Measurements from ENCODE around the gene AMH. TPM values are rescaled to one million over a fixed set of nuclear protein-coding genes. Genes with fewer than 3 reads are reported as not detected.

The AMH gene
- polyA plus RNA-seq, 12 donors: 0.28 to 7.8 (median 4.2) TPM; not detected in 1

DNA sequence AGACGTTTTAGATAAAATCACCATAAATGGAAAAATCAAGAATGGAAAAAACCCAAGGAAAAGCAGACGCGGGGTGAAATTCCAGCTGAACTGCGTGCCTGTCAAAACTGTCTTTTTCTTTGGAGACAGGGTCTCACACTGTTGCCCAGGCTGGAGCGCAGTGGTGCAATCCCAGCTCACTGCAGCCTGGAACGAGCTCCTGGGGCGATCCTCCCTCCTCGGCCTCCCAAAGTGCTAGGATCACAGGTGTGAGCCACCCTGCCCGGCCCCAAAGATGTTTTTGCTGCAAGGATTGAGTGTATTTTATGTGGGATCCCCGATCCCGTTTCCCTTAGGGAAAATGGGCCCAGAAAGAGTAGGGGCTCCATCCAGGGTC is 33.7 kb downstream of the AMH start:
- DNase-seq: no peak

GRCh38 chr19:2283835-2284507 is 34.8 kb downstream of the AMH start:
- DNase-seq: no peak

- DNase-seq: no peak
Measured at GRCh38 chr19:2286402-2287140, 37.4 kb downstream of the AMH start.

- DNase-seq: no peak
Measured at GRCh38 chr19:2287585-2288337, 38.6 kb downstream of the AMH start.

- no peak for DNase-seq
Measured at GRCh38 chr19:2288338-2288817, 39.3 kb downstream of the AMH start.

- DNase-seq: no peak
Measured at GRCh38 chr19:2288818-2289713, 39.9 kb downstream of the AMH start.

DNA sequence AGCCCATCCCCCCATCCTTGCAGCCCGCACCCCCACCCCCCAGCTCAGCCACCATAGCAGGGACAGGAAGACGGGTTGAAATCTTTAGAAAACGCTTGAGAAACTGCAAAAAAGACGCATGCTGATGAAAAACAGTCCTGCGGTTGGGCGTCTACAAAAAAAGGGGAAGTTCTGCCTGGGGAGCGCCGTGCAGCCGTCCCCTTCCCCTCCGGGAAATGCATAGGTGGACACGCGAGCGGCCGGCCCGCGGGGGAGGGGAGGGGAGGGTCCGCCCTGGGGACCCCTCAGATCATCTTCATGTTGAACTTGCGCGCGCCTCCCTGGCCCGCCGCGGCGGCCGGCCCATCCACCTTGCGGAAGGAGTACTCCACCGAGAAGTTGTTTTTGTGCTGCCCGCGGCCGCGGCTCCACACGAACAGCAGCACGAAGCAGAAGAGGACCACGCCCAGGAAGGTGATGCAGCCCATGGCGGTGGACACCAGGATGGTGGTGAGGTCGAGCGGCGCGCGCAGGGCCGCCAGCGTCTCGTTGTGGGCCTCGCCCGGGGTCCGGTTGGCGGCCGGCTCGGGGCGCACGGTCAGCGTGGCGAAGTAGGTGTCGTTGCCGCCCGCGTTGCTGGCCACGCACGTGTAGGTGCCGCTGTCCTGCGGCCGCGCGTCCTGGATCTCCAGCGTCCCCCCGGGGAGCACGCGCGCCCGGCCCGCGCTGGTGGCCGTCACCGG is 40.8 kb downstream of the AMH start:
- no peak for DNase-seq

GRCh38 chr19:2290441-2291184 is 41.5 kb downstream of the AMH start:
- DNase-seq: no peak

- DNase-seq: no peak
Measured at GRCh38 chr19:2291185-2291751, 42.1 kb downstream of the AMH start.

DNA sequence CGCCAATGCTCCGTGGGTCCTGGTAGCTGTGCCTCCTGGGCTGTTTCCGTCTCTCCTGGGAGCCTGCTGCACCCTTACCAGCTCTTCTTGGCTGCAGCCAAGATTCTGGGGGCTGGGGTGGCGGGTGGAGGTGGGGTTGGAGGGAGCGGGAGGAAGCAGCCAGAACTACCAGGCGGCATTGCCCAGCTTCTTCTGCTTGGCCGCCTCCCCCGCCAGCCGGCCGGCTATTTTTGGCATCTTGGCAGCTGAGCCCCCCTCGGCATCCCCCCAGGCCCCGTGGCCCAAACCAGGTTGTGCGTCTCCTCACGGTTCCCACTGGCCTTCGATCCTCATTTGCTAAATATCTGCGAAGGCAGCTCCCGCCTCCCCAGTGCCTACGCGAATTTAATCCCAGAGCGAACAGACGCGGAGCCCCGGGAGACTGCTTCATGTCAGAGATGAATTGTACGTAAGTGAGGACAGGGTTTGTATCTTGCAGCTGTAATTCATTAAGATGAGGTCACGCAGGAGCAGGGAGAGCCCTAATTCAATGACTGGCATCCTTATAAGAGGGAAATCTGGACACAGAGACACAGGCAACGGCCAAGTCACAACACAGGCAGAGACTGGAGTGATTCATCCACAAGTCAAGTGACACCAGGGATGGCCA is 45.7 kb downstream of the AMH start:
- DNase-seq: no peak

GRCh38 chr19:2296141-2296540 is 47.0 kb downstream of the AMH start:
- no peak for DNase-seq

GRCh38 chr19:2300533-2300932 is 51.4 kb downstream of the AMH start:
- no peak for DNase-seq

Other genes with a start within 250 kb of the AMH start
- gene BTBD2, start 233.6 kb upstream of the AMH start, polyA plus RNA-seq (ENCODE audit: insufficient read length in 12 of 12): 10 to 100 TPM in 11 of 12 donors, not detected in 1; 51.2 to 83.3 (median 59.4) TPM
- gene MKNK2, start 198.1 kb upstream of the AMH start, polyA plus RNA-seq (ENCODE audit: insufficient read length in 12 of 12): 100 to 1,000 TPM in 3 of 12 donors, 10 to 100 TPM in 9; 51.7 to 925 (median 82.0) TPM
- gene MOB3A, start 153.0 kb upstream of the AMH start, polyA plus RNA-seq (ENCODE audit: insufficient read length in 12 of 12): 10 to 100 TPM in 11 of 12 donors, not detected in 1; 14.5 to 28.4 (median 15.8) TPM
- 1 to 10 TPM in 9 of 12 donors, under 1 TPM in 1, not detected in 2; 0.97 to 3.8 (median 2.0) TPM for gene IZUMO4, start 152.4 kb upstream of the AMH start, polyA plus RNA-seq (ENCODE audit: insufficient read length in 12 of 12)
- 10 to 100 TPM in 11 of 12 donors, not detected in 1; 32.3 to 77.2 (median 59.1) TPM for gene AP3D1, start 97.8 kb upstream of the AMH start, polyA plus RNA-seq (ENCODE audit: insufficient read length in 12 of 12)
- gene DOT1L, start 85.4 kb upstream of the AMH start, polyA plus RNA-seq (ENCODE audit: insufficient read length in 12 of 12): 10 to 100 TPM in 11 of 12 donors, not detected in 1; 17.0 to 30.7 (median 21.3) TPM
- 100 to 1,000 TPM in 1 of 12 donors, 10 to 100 TPM in 10, not detected in 1; 41.5 to 161 (median 54.8) TPM for gene PLEKHJ1, start 13.0 kb upstream of the AMH start, polyA plus RNA-seq (ENCODE audit: insufficient read length in 12 of 12)
- 10 to 100 TPM in 11 of 12 donors, not detected in 1; 43.8 to 91.0 (median 53.3) TPM for gene SF3A2, start 12.5 kb upstream of the AMH start, polyA plus RNA-seq (ENCODE audit: insufficient read length in 12 of 12)
- gene JSRP1, start 7.1 kb downstream of the AMH start, polyA plus RNA-seq (ENCODE audit: insufficient read length in 12 of 12): 100 to 1,000 TPM in 1 of 12 donors, 10 to 100 TPM in 10, not detected in 1; 28.5 to 107 (median 53.7) TPM
- gene PEAK3, start 32.9 kb downstream of the AMH start, polyA plus RNA-seq (ENCODE audit: insufficient read length in 12 of 12): under 1 TPM in 7 of 12 donors, not detected in 5; 0.05 to 0.16 (median 0.09) TPM
- under 1 TPM in 5 of 12 donors, not detected in 7; 0.08 to 0.32 (median 0.11) TPM for gene LINGO3, start 58.8 kb downstream of the AMH start, polyA plus RNA-seq (ENCODE audit: insufficient read length in 12 of 12)
- 10 to 100 TPM in 11 of 12 donors, not detected in 1; 51.9 to 73.7 (median 62.8) TPM for gene LSM7, start 79.3 kb downstream of the AMH start, polyA plus RNA-seq (ENCODE audit: insufficient read length in 12 of 12)
- gene SPPL2B, start 79.4 kb downstream of the AMH start, polyA plus RNA-seq (ENCODE audit: insufficient read length in 12 of 12): 10 to 100 TPM in 11 of 12 donors, not detected in 1; 23.0 to 83.0 (median 35.4) TPM
- gene TMPRSS9, start 110.9 kb downstream of the AMH start, polyA plus RNA-seq (ENCODE audit: insufficient read length in 12 of 12): 1 to 10 TPM in 1 of 12 donors, under 1 TPM in 10, not detected in 1; 0.10 to 4.4 (median 0.28) TPM
- gene TIMM13, start 178.3 kb downstream of the AMH start, polyA plus RNA-seq (ENCODE audit: insufficient read length in 12 of 12): 100 to 1,000 TPM in 1 of 12 donors, 10 to 100 TPM in 10, not detected in 1; 58.2 to 110 (median 74.9) TPM
- gene LMNB2, start 207.6 kb downstream of the AMH start, polyA plus RNA-seq (ENCODE audit: insufficient read length in 12 of 12): 100 to 1,000 TPM in 1 of 12 donors, 10 to 100 TPM in 11; 44.8 to 322 (median 65.0) TPM
- 10 to 100 TPM in 5 of 12 donors, 1 to 10 TPM in 6, not detected in 1; 7.8 to 20.2 (median 8.7) TPM for gene GADD45B, start 226.8 kb downstream of the AMH start, polyA plus RNA-seq (ENCODE audit: insufficient read length in 12 of 12)